IPS-20b (cell line): ENCODE data around the gene TENM4.
"Not testable (repeated sequence)": the region's sequence is repeated elsewhere in the genome, so short reads cannot be mapped to it uniquely, and the experiment has no call there.

Experiments used
- H3K27ac ChIP-seq: one replicate; pipeline ENCODE4 v1.5.1; 2013; ENCODE audit warnings: low read length
- H3K27me3 ChIP-seq: 2 replicates; pipeline ENCODE4 v1.6.1; 2013; ENCODE audit warnings: mild to moderate bottlenecking, low read length, inconsistent platforms; ENCODE audit not compliant: insufficient read depth
- H3K36me3 ChIP-seq: 2 replicates; pipeline ENCODE4 v1.6.1; 2013; ENCODE audit warnings: low read depth, mild to moderate bottlenecking, inconsistent platforms, low read length, moderate library complexity; ENCODE audit not compliant: insufficient read depth
- H3K4me1 ChIP-seq: 2 replicates; pipeline ENCODE4 v1.6.1; 2013; ENCODE audit warnings: mild to moderate bottlenecking, control low read depth, inconsistent platforms, low read length, moderate library complexity; ENCODE audit not compliant: insufficient read depth
- H3K4me3 ChIP-seq: 2 replicates; pipeline ENCODE4 v1.5.1; 2013; ENCODE audit warnings: mild to moderate bottlenecking, low read length, inconsistent platforms
- H3K9ac ChIP-seq: 2 replicates; pipeline ENCODE4 v1.6.1; 2013; ENCODE audit warnings: low read depth, mild to moderate bottlenecking, inconsistent platforms, low read length, moderate library complexity
- H3K9me3 ChIP-seq: 2 replicates; pipeline ENCODE4 v1.6.1; 2013; ENCODE audit warnings: mild to moderate bottlenecking, low read depth, low read length, inconsistent platforms; ENCODE audit not compliant: insufficient read depth

TENM4 gene

GRCh38 chr11:79198898-79199250, 242.0 kb downstream of the TENM4 start:
- Histone ChIP-seq H3K4me3 (no peak overlapping the region), H3K36me3 (no peaks in the 10 kb centered on the region), H3K9me3 (no peaks in the 10 kb centered on the region), H3K27me3 (no peaks in the 10 kb centered on the region), H3K4me1 (no peaks in the 10 kb centered on the region), H3K27ac (no peak overlapping the region), H3K9ac (no peak overlapping the region)

DNA sequence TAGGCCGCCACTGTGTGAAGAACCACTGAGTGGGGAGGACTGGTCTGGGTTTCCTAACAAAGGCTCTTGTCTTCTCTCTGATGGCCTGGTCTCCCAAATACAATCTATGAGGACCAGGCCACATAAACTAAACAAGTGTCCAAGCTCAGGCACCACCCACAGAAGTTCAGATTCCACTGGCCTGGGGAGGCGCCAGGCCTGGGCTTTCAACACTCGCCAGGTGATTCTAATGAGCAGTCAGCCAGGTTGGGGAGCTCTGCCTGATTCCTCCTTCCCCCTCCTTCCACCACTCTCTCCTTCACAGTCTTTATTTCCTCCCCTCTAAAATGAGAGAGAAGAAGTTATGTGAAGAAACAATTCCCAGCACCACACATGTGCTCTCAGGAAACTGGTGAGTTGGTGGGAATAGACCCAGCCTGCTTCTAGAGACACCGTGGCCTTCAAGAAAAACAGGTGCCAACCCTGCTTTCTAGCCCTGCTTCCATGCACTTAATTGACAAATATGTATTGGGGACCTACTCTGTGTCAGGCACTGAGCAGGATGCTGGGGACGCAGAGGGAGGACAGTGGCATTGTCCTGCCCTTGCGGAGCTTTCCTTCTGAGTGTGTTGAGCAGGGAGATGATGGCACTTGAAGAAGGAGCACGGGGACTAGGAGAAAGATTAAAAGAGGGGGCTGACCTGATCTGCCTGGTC, 242.5 kb downstream of the TENM4 start:
- H3K27me3 ChIP-seq: no peaks in the 10 kb centered on the region
- H3K36me3 ChIP-seq: no peaks in the 10 kb centered on the region
- no peak overlapping the region for H3K9ac ChIP-seq
- H3K27ac ChIP-seq: no peak overlapping the region
- H3K9me3 ChIP-seq: no peaks in the 10 kb centered on the region; the same call in 1 of the 2 replicates
- H3K4me3 ChIP-seq: no peak overlapping the region
- H3K4me1 ChIP-seq: no peaks in the 10 kb centered on the region

DNA sequence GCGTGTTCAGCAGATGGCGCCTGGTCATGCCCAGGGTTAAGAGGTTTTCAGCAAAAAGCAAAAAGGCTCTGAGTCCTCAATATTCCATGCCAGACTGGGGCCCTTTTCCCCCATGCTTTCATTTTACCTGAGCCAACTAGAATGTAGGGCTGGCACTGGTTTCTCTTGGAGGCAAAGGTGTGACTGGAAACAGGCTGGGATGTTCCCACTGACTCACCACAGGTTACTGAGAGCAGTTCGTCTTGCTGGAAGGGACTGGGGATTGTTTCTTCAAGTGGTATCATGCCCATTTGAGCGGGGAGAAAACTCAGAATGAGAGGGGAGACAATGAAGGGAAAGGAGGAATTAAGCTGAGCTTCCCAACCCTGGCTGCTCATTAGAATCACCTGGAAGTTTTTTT, 243.9 kb downstream of the TENM4 start:
- Histone ChIP-seq H3K4me3 (no peak overlapping the region), H3K9ac (no peak overlapping the region), H3K27me3 (no peaks in the 10 kb centered on the region), H3K9me3 (no peaks in the 10 kb centered on the region; the same call in 1 of the 2 replicates), H3K27ac (no peak overlapping the region), H3K4me1 (no peaks in the 10 kb centered on the region), H3K36me3 (no peaks in the 10 kb centered on the region)

- no peaks in the 10 kb centered on the region; the same call in 1 of the 2 replicates for H3K9me3 ChIP-seq
- H3K27me3 ChIP-seq: no peaks in the 10 kb centered on the region
- no peaks in the 10 kb centered on the region for H3K36me3 ChIP-seq
- no peak overlapping the region for H3K4me3 ChIP-seq
- no peak overlapping the region for H3K27ac ChIP-seq
- H3K9ac ChIP-seq: no peak overlapping the region
- H3K4me1 ChIP-seq: no peaks in the 10 kb centered on the region
Observed at GRCh38 chr11:79195209-79195608, 245.6 kb downstream of the TENM4 start.

- Histone ChIP-seq H3K9ac (no peak overlapping the region), H3K4me3 (no peak overlapping the region), H3K9me3 (no peaks in the 10 kb centered on the region; the same call in 1 of the 2 replicates), H3K4me1 (no peaks in the 10 kb centered on the region), H3K36me3 (no peaks in the 10 kb centered on the region), H3K27ac (no peak overlapping the region), H3K27me3 (no peaks in the 10 kb centered on the region)
Observed at GRCh38 chr11:79193663-79194310, 247.0 kb downstream of the TENM4 start.

GRCh38 chr11:79192836-79193235, 248.0 kb downstream of the TENM4 start:
- no peak overlapping the region for H3K27ac ChIP-seq
- H3K9ac ChIP-seq: no peak overlapping the region
- no peaks in the 10 kb centered on the region for H3K27me3 ChIP-seq
- no peaks in the 10 kb centered on the region for H3K36me3 ChIP-seq
- H3K4me3 ChIP-seq: no peak overlapping the region
- no peaks in the 10 kb centered on the region; the same call in 1 of the 2 replicates for H3K9me3 ChIP-seq
- H3K4me1 ChIP-seq: no peaks in the 10 kb centered on the region

DNA sequence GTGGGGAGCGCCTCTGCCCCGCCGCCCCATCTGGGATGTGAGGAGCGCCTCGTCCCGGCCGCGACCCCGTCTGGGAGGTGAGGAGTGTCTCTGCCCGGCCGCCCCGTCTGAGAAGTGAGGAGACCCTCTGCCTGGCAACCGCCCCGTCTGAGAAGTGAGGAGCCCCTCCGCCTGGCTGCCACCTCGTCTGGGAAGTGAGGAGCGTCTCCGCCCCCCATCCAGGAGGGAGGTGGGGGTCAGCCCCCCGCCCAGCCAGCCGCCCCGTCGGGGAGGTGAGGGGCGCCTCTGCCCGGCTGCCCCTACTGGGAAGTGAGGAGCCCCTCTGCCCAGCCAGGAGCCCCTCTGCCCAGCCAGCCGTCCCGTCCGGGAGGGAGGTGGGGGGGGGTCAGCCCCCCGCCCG, 249.1 kb downstream of the TENM4 start:
- not testable (repeated sequence) for H3K36me3 ChIP-seq, H3K9ac ChIP-seq, H3K27me3 ChIP-seq, H3K27ac ChIP-seq, H3K9me3 ChIP-seq, H3K4me1 ChIP-seq, H3K4me3 ChIP-seq

DNA sequence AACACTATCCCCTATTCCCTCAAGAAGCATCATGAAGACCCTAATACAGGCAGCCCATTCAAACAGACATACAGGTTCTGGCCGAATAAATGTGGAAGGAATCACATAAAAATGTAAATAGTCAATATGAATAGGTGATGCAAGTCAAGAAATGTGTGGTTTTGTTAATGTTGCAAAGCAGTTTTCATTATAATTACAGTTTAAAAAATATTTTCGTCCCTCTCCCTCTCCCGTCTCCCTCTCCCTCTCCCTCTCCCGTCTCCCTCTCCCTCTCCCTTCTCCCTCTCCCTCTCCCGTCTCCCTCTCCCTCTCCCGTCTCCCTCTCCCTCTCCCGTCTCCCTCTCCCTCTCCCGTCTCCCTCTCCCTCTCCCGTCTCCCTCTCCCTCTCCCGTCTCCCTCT, 250.3 kb downstream of the TENM4 start:
- H3K4me1 ChIP-seq, H3K27me3 ChIP-seq, H3K4me3 ChIP-seq, H3K9me3 ChIP-seq, H3K27ac ChIP-seq, H3K36me3 ChIP-seq, H3K9ac ChIP-seq: not testable (repeated sequence)

GRCh38 chr11:79189601-79190000, 251.2 kb downstream of the TENM4 start:
- Histone ChIP-seq H3K36me3 (no peaks in the 10 kb centered on the region), H3K27me3 (no peaks in the 10 kb centered on the region), H3K9me3 (no peaks in the 10 kb centered on the region; the same call in 1 of the 2 replicates), H3K4me1 (no peaks in the 10 kb centered on the region), H3K9ac (no peak overlapping the region), H3K4me3 (no peak overlapping the region), H3K27ac (no peak overlapping the region)

DNA sequence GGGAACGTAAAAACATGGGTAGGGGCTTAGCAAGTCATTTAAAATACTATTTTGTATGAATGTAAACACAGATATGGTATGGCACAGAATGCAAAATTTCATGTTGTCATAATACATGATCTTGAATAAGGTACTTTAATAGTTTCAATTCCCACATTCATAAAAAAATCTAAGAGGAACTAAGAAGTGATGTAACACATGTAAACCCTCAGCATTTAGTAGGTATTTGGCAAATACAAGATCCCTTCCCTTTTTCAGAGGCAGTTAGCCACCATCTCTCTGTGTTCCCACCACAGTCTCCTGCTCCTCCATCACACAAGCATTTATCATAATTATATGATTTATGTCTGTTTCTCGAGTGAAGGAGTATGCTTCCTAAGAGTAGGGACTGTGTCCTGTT, 251.8 kb downstream of the TENM4 start:
- no peak overlapping the region for H3K4me3 ChIP-seq
- no peaks in the 10 kb centered on the region for H3K36me3 ChIP-seq
- no peaks in the 10 kb centered on the region for H3K4me1 ChIP-seq
- H3K9me3 ChIP-seq: no peaks in the 10 kb centered on the region; the same call in 1 of the 2 replicates
- no peaks in the 10 kb centered on the region for H3K27me3 ChIP-seq
- H3K27ac ChIP-seq: no peak overlapping the region
- H3K9ac ChIP-seq: no peak overlapping the region

DNA sequence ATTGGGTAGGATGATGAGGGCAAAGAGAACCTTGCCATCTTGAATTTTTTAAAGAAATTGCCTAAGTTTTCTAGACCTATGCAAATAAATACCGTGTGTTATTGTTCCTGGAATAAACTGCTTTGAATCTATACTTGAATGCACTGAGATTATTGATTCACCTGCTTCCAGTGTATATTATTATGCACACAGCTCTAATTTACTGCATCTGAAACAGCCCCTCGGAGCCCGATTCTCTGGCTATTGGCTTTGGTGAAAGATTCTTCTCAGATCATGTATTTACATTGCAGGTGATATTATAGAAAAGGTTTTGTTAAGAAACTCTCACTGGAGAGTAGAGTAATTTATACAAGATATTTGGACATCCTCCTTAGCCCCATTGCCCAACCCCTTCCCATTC, 254.2 kb downstream of the TENM4 start:
- H3K27ac ChIP-seq: no peak overlapping the region
- H3K27me3 ChIP-seq: no peaks in the 10 kb centered on the region
- no peak overlapping the region for H3K4me3 ChIP-seq
- no peak overlapping the region for H3K9ac ChIP-seq
- no peaks in the 10 kb centered on the region for H3K9me3 ChIP-seq
- no peaks in the 10 kb centered on the region for H3K4me1 ChIP-seq
- no peaks in the 10 kb centered on the region for H3K36me3 ChIP-seq

GRCh38 chr11:79185351-79185750, 255.5 kb downstream of the TENM4 start:
- H3K36me3 ChIP-seq: no peaks in the 10 kb centered on the region
- no peaks in the 10 kb centered on the region for H3K4me1 ChIP-seq
- no peak overlapping the region for H3K4me3 ChIP-seq
- H3K9ac ChIP-seq: no peak overlapping the region
- H3K9me3 ChIP-seq: no peaks in the 10 kb centered on the region
- no peaks in the 10 kb centered on the region for H3K27me3 ChIP-seq
- no peak overlapping the region for H3K27ac ChIP-seq
